Activated CD8-positive, alpha-beta T cell treated with anti-CD3 and anti-CD28 coated beads, Interleukin-2, amount 10 ng/mL, durations not matched to agents 7 days and 5 days (primary cell): ENCODE data around the gene HEXIM1. TPM values are rescaled to one million over a fixed set of nuclear protein-coding genes. Genes with fewer than 3 reads are reported as not detected.

ENCODE experiments used
- ATAC-seq: fragments of 150-1000 bp; cut with Tn5 transposase; one replicate; pipeline ENCODE4 v1.10.0; 2021; ENCODE audit warnings: moderate library complexity
- CTCF ChIA-PET: fragments of 350-600 bp; sonication (Branson Sonifier 250); formaldehyde crosslinking; loops from one replicate; lab custom pipeline; 2021; ENCODE audit warnings: antibody characterized with exemption; lab: Charles Lee
- POLR2A ChIA-PET: fragments of 350-600 bp; sonication (Branson Sonifier 250); formaldehyde crosslinking; loops from one replicate; lab custom pipeline; 2021; ENCODE audit warnings: antibody characterized with exemption; lab: Charles Lee
- DNase-seq: peaks from one replicate; pipeline ENCODE4 v3.0.0-alpha.2; 2020
- H3K27ac Mint-ChIP-seq: one replicate; pipeline ENCODE4 v1.8.0; 2021; ENCODE audit warnings: mild to moderate bottlenecking, mixed read lengths
- H3K27me3 Mint-ChIP-seq: one replicate; pipeline ENCODE4 v1.8.0; 2021; ENCODE audit warnings: low read depth, mixed read lengths
- H3K36me3 Mint-ChIP-seq: one replicate; pipeline ENCODE4 v1.8.0; 2021; ENCODE audit warnings: low read depth, mixed read lengths
- H3K4me1 Mint-ChIP-seq: one replicate; pipeline ENCODE4 v1.8.0; 2021; ENCODE audit warnings: low read depth, mixed read lengths
- H3K4me3 Mint-ChIP-seq: one replicate; pipeline ENCODE4 v1.8.0; 2021; ENCODE audit warnings: mild to moderate bottlenecking, mixed read lengths
- H3K9me3 Mint-ChIP-seq: one replicate; pipeline ENCODE4 v1.8.0; 2022; ENCODE audit warnings: mixed read lengths; ENCODE audit not compliant: insufficient read depth
- total RNA-seq, 2 experiments: library from RNA; stranded (reverse); gene quantifications; one replicate each; pipeline ENCODE4 v1.2.3, GENCODE V29; 2021

HEXIM1 gene
- total RNA-seq, 2 experiments from 2014 or later: 29.2 to 29.4 TPM

DNA sequence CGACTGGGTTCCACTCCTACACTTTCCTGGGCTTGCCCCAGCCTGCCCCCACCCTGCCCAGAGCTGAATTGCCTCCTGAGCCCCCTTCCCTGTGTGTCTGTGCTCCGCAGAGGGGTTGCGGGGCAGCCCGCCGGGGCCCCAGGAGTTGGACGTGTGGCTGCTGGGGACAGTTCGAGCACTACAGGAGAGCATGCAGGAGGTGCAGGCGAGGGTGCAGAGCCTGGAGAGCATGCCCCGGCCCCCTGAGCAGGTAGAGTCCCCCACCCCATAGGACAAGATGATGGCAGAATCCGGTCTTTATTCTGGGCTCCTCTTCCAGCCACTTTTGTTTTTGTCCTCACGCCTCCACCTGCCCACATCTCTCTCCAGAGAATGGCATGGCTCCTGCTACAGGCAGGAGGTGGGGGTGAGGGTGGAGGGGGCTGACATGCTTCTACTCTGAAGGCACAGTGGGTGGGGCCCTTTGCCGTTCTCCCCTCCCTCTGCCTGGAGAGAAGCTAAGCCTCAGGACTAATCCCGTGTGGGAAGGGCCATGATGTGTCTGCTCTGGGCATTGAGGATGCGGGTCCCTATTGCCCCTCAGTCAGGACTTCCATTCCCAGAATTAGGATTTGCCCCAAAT lies 9.3 kb upstream of the HEXIM1 start:
- ChIA-PET CTCF (interaction anchor here (1.0 to 10.8 kb wide), 3 partner anchors 11 to 61 kb away, joined by 4 to 365 read pairs (median 6); no protein-coding TSS in a partner anchor), POLR2A (interaction anchor here (0.6 to 5.6 kb wide), 3 partner anchors 10 to 22 kb away, joined by 5 to 66 read pairs (median 6); partner anchors contain the start of genes HEXIM1 and HEXIM2)
- ATAC-seq (no peak), DNase-seq (no peak)
- no peak overlapping the region for H3K4me3 Mint-ChIP-seq
- no peaks in the 10 kb centered on the region for H3K36me3 Mint-ChIP-seq
- H3K27ac Mint-ChIP-seq: no peak overlapping the region
- H3K4me1 Mint-ChIP-seq: peaks cover 28% of the 10 kb centered on the region
- H3K27me3 Mint-ChIP-seq: no peaks in the 10 kb centered on the region
- no peaks in the 10 kb centered on the region for H3K9me3 Mint-ChIP-seq

DNA sequence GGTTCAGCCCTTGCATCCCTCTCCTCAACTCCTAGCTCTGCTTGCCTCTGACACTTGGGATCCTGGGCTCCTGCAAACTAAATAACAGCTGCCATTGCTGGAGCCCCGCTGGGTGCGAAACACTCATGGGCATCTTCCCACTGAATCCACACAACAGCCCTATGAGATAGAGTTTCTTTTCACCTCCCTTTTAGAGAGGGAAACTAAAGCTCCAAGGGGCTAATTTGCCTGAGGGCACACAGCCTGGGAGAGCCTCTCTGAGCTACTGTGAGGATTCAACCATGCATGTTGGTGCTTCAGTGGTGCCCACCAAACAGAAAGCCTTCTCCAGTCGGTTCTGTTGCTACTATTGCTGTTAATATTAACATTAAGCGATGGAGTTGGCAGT lies 8.7 kb upstream of the HEXIM1 start:
- peaks cover 28% of the 10 kb centered on the region for H3K4me1 Mint-ChIP-seq
- DNase-seq (no peak), ATAC-seq (no peak)
- no peaks in the 10 kb centered on the region for H3K9me3 Mint-ChIP-seq
- no peaks in the 10 kb centered on the region for H3K27me3 Mint-ChIP-seq
- no peaks in the 10 kb centered on the region for H3K36me3 Mint-ChIP-seq
- no peak overlapping the region for H3K27ac Mint-ChIP-seq
- H3K4me3 Mint-ChIP-seq: no peak overlapping the region
- CTCF ChIA-PET: interaction anchor here (1.0 to 10.8 kb wide), 3 partner anchors 10 to 60 kb away, joined by 4 to 365 read pairs (median 6); no protein-coding TSS in a partner anchor
- POLR2A ChIA-PET: interaction anchor here (0.6 to 5.6 kb wide), 3 partner anchors 9 to 22 kb away, joined by 5 to 66 read pairs (median 6); partner anchors contain the start of genes HEXIM1 and HEXIM2

DNA sequence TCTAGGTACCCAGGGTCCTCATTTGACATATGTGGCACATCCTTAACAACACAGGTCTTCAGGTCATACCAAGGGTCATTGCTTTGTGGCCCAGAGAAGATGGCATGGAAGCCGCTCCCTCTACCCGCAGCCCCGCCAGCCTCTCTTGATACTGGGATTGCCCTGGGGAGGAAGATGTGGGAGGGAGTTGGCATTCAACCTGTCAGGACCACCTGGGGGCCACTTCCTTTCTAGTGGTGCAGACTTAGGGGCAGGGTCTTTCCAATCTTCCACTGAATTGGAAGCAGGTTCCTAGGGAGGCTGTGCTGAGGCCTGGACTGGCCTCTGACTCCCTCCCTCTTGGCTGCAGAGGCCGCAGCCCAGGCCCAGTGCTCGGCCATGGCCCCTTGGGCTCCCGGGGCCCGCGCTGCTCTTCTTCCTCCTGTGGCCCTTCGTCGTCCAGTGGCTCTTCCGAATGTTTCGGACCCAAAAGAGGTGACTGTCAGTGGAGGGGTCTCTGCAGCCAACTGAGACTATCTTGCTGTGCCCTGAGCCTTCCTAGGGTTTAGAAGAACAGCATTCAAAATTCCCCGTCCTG lies 5.1 kb upstream of the HEXIM1 start:
- no peak for ATAC-seq
- no peak for DNase-seq
- POLR2A ChIA-PET: no interaction called here
- H3K4me1 Mint-ChIP-seq: peaks cover 34% of the 10 kb centered on the region
- H3K36me3 Mint-ChIP-seq: peaks cover 5% of the 10 kb centered on the region
- no peak overlapping the region for H3K27ac Mint-ChIP-seq
- CTCF ChIA-PET: interaction anchor here (1.7 to 3.7 kb wide), 3 partner anchors 8 to 54 kb away, joined by 6 to 52 read pairs (median 17); partner anchors contain the start of gene ACBD4
- no peaks in the 10 kb centered on the region for H3K9me3 Mint-ChIP-seq
- no peak overlapping the region for H3K4me3 Mint-ChIP-seq
- no peaks in the 10 kb centered on the region for H3K27me3 Mint-ChIP-seq

DNA sequence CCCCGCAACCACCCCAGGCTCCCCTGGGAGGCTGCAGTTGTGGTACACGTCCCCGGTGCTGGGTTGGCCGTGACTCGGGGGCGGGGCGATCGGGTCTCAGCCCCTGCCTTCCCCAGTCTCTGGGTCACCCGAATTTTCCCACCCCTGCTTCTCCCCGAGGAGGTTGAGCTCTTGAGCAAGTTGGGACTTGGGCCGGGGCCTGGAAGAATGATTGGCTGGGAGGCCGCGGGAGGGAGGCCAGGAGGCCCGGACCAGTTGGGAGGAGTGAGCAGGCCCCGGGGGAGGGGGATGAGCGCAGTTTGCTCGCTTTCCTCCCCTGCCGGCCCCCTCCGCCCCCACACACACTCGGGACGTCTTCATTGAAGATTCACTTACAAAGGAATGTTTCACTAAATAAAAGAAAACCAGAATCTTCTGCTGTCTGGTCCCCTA lies 4.5 kb upstream of the HEXIM1 start:
- Mint-ChIP-seq H3K9me3 (no peaks in the 10 kb centered on the region), H3K4me1 (peaks cover 34% of the 10 kb centered on the region), H3K36me3 (peaks cover 7% of the 10 kb centered on the region), H3K4me3 (peak overlapping the region; percentile 25), H3K27ac (no peak overlapping the region), H3K27me3 (no peaks in the 10 kb centered on the region)
- CTCF ChIA-PET: interaction anchor here (1.7 to 3.7 kb wide), 2 partner anchors 8 to 53 kb away, joined by 6 to 52 read pairs; partner anchors contain the start of gene ACBD4
- ATAC-seq: no peak
- POLR2A ChIA-PET: interaction anchor here (0.9 kb wide), 1 partner anchor 29 kb away, joined by 3 read pairs; no protein-coding TSS in a partner anchor
- no peak for DNase-seq

DNA sequence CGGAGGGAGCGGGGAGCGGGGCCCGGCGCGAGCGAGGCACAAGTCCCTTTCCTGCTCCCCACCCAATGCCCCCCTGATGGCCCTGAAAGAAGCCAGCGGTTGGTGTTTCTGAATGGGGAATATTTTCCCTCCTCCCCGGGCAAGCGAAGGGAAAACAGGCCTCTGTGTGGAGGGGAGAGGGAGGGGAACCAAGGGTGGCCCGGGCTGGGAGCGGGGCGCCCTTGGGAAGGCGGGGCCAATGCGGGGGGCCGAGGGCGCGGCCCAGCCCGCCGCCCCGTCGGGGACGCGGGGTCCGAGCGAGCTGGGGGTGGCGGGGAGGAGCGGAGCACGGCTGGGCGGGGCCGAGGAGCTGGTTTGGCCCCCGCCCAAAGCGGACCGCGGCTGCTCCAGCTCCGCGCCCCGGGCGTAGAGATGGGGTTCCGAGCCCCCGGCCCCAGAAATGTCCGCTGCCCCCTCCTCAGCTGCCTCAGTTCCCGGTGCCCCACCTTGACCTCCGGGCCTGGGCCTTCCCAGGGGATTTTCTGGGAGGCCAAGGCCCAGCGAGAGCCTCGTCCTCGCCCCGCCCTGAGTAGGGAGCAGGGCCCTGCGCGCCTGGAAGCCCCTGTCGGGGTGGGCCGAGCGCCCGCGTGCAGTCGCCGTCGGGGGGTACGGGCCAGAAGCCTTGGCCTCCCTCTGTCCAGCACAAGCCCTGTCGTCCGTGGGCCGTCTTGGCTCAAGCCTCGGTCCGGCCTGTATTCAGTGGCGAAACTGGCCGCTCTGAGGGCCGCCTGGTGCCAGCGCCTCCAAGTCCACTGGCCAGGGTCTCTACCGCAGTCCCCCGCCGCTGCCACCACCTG lies 3.9 kb upstream of the HEXIM1 start:
- ChIA-PET CTCF (interaction anchor here (1.7 to 3.7 kb wide), 2 partner anchors 9 to 53 kb away, joined by 6 to 52 read pairs; partner anchors contain the start of gene ACBD4), POLR2A (interaction anchor here (0.6 to 9.4 kb wide), 3 partner anchors 9 to 28 kb away, joined by 3 to 280 read pairs (median 4); partner anchors contain the start of genes ACBD4 and HEXIM2)
- ATAC-seq (no peak), DNase-seq (no peak)
- no peaks in the 10 kb centered on the region for H3K27me3 Mint-ChIP-seq
- peaks cover 34% of the 10 kb centered on the region for H3K4me1 Mint-ChIP-seq
- H3K27ac Mint-ChIP-seq: no peak overlapping the region
- peak overlapping the region; percentile 25 for H3K4me3 Mint-ChIP-seq
- H3K36me3 Mint-ChIP-seq: peaks cover 12% of the 10 kb centered on the region
- no peaks in the 10 kb centered on the region for H3K9me3 Mint-ChIP-seq

DNA sequence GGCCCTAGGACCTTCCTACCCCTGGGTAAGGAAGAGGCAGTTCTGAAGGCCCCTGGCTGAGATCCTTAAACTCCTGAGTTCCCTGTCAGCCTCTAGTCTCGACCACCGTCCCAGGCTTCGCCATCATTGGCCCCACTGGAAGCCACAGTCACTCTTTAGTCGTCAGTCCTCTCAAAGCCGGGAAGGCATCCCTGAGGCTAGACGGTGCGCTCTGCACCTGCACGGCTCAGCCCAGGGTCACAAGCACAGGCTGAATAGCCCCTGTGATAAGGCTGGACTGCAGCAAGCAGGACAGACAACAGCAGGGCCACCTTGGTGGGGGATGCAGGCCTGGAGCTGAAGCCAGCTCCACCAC lies 3.3 kb upstream of the HEXIM1 start:
- POLR2A ChIA-PET: interaction anchor here (0.6 to 9.4 kb wide), 2 partner anchors 9 to 16 kb away, joined by 4 to 280 read pairs; partner anchors contain the start of genes ACBD4 and HEXIM2

DNA sequence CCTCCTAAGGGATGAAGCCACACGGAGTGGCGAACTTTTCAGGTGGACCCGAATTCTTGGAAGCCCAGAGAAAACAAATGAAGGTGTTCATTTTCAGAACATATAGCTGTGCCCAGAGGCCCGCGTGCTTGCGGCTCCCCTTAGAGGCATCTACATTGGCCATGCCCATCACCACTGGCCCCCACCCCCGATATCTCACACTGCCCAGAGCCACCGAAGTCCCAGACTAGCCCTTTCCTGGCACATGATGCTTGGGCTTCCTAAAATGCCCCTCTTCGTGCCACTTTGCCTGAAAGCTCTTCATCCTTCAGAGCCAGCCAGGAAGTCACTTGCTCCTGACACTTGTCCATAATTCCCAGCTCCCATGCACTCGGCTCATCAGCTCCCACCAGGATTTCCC lies 2.1 kb upstream of the HEXIM1 start:
- ChIA-PET POLR2A (interaction anchor here (9.4 kb wide), 1 partner anchor 15 kb away, joined by 280 read pairs; the partner anchor contains the start of gene HEXIM2), CTCF (interaction anchor here (3.7 kb wide), 1 partner anchor 11 kb away, joined by 52 read pairs; the partner anchor contains the start of gene ACBD4)
- Mint-ChIP-seq H3K27me3 (no peaks in the 10 kb centered on the region), H3K9me3 (no peaks in the 10 kb centered on the region), H3K4me1 (peaks cover 38% of the 10 kb centered on the region), H3K4me3 (peak overlapping the region; percentile 95), H3K36me3 (peaks cover 26% of the 10 kb centered on the region), H3K27ac (peak overlapping the region; percentile 100)
- DNase-seq (no peak), ATAC-seq (no peak)

More for the DNA sequence above, 3.3 kb upstream of the HEXIM1 start:
- H3K27me3 Mint-ChIP-seq: no peaks in the 10 kb centered on the region
- CTCF ChIA-PET: interaction anchor here (1.7 to 3.7 kb wide), 2 partner anchors 10 to 52 kb away, joined by 6 to 52 read pairs; partner anchors contain the start of gene ACBD4
- no peak for DNase-seq
- ATAC-seq: no peak
- no peaks in the 10 kb centered on the region for H3K9me3 Mint-ChIP-seq
- no peak overlapping the region for H3K27ac Mint-ChIP-seq
- H3K36me3 Mint-ChIP-seq: peaks cover 18% of the 10 kb centered on the region
- H3K4me1 Mint-ChIP-seq: peaks cover 34% of the 10 kb centered on the region
- no peak overlapping the region for H3K4me3 Mint-ChIP-seq

DNA sequence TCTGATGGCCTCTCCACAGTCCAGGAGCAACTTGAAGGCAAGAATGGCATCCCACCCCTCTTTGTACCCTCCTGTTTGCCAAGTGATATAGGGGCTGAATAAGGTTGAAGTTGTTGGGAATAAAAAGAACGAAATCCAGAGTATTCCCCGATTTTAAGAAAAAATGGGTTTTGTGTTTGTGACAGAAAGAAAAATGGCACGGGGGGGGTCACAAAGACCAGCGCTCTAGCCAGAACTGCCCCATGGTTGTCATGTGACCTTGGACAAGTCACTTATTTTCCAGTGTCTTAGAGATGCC lies 1.7 kb upstream of the HEXIM1 start:
- H3K4me3 Mint-ChIP-seq: peak overlapping the region; percentile 95
- H3K27ac Mint-ChIP-seq: peak overlapping the region; percentile 100
- CTCF ChIA-PET: interaction anchor here (3.7 kb wide), 1 partner anchor 11 kb away, joined by 52 read pairs; the partner anchor contains the start of gene ACBD4

DNA sequence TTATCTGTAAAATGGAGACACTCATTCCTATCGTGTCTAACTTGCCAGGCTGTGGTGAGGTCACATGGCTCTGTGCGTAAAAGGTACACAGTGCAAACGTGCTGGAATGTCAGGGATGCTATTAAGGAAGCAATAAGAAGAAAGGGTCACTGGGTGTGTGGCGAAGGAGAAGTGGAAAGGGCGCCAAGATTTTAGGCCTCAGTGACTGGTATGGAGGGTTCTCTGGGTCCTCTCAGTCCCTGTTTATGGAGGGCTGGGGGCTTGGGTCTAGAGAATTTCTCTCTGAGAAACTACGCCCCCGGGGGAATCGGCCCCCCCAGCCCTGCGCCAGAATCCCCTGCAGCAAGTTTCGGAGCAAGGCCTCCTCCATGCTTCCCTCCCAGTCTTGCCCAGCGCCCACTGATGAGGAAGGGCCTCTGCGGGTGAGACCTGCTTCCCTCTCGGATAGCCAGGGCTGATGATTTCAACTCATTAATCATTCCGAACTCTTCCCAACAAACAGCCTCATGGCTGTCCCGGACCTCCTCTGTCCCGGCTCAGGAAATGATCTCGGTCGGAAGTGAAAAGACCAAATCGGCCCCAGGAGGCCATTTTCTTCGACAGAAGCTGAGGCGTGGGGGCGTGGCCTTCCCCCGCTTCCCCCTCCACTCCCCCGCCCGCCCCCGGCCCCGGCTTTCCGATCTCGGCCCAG lies 1.2 kb upstream of the HEXIM1 start:
- Mint-ChIP-seq H3K9me3 (no peaks in the 10 kb centered on the region), H3K4me3 (peak overlapping the region; percentile 95), H3K4me1 (peaks cover 37% of the 10 kb centered on the region), H3K27me3 (no peaks in the 10 kb centered on the region), H3K27ac (peak overlapping the region; percentile 100), H3K36me3 (peaks cover 28% of the 10 kb centered on the region)
- ChIA-PET POLR2A (interaction anchor here (0.8 to 9.4 kb wide), 15 partner anchors 10 to 248 kb away, joined by 3 to 280 read pairs (median 19); partner anchors contain the start of genes ACBD4, EFTUD2, FMNL1 and HEXIM2), CTCF (interaction anchor here (3.7 to 10.9 kb wide), 6 partner anchors 11 to 74 kb away, joined by 52 to 344 read pairs (median 115); partner anchors contain the start of genes ACBD4, FMNL1 and HEXIM2)
- ATAC-seq: peak; percentile 6
- DNase-seq: peak; percentile 82

More for the DNA sequence above, 1.7 kb upstream of the HEXIM1 start:
- Mint-ChIP-seq H3K9me3 (no peaks in the 10 kb centered on the region), H3K27me3 (no peaks in the 10 kb centered on the region), H3K4me1 (peaks cover 38% of the 10 kb centered on the region), H3K36me3 (peaks cover 28% of the 10 kb centered on the region)
- ATAC-seq: no peak
- POLR2A ChIA-PET: interaction anchor here (9.4 kb wide), 1 partner anchor 14 kb away, joined by 280 read pairs; the partner anchor contains the start of gene HEXIM2
- DNase-seq: no peak

DNA sequence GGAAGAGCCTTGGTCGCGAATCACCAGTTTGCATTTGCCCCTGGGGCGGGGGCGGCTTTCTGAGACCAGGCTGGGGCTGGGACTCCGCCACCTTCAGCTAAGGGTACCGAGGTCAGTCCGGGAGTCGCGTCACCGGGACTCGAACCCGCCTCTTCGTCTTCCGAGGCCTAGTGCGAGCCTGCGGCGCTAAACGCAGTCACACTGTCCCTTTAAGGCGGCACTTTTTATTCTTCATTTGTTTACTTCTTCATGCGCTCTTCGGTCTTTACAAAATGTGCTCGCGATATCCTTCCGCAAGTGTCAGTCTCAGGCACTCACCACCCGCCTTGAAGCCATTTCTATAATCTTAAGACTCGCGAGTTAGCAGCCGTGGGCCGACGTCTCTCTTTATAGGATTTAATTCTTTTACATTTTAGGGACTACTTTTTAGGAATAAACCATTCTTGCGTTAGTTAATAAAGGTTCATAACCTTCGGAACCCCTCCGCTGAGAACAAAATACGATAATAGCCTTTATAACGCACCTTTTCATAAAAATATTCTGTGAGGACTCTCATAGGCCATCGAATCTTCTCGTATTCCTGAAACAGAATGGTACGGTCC lies 593 bp upstream of the HEXIM1 start:
- ChIA-PET POLR2A (interaction anchor here (0.5 to 9.4 kb wide), 31 partner anchors 9 to 262 kb away, joined by 3 to 280 read pairs (median 6); partner anchors contain the start of genes ACBD4, EFTUD2, FMNL1 and HEXIM2), CTCF (interaction anchor here (1.4 to 10.9 kb wide), 11 partner anchors 12 to 170 kb away, joined by 3 to 344 read pairs (median 41); partner anchors contain the start of genes ACBD4, FMNL1, HEXIM2 and MAP3K14)
- Mint-ChIP-seq H3K4me1 (peaks cover 39% of the 10 kb centered on the region), H3K4me3 (peak overlapping the region; percentile 95), H3K27ac (peak overlapping the region; percentile 100), H3K36me3 (peaks cover 28% of the 10 kb centered on the region), H3K27me3 (no peaks in the 10 kb centered on the region), H3K9me3 (no peaks in the 10 kb centered on the region)
- peak; percentile 85 for DNase-seq
- ATAC-seq: peak; percentile 37
